Stimulated activated CD4-positive, alpha-beta T cell treated with anti-CD3 and anti-CD28 coated beads, Interleukin-4, amount 100 ng/mL, for 4 hours (primary cell): ENCODE measurements around the gene B3GALT6.

ENCODE experiments used
- DNase-seq, 2 experiments: peaks; one replicate each; pipeline ENCODE4 v3.0.0-alpha.2; 2020

B3GALT6 gene

DNA sequence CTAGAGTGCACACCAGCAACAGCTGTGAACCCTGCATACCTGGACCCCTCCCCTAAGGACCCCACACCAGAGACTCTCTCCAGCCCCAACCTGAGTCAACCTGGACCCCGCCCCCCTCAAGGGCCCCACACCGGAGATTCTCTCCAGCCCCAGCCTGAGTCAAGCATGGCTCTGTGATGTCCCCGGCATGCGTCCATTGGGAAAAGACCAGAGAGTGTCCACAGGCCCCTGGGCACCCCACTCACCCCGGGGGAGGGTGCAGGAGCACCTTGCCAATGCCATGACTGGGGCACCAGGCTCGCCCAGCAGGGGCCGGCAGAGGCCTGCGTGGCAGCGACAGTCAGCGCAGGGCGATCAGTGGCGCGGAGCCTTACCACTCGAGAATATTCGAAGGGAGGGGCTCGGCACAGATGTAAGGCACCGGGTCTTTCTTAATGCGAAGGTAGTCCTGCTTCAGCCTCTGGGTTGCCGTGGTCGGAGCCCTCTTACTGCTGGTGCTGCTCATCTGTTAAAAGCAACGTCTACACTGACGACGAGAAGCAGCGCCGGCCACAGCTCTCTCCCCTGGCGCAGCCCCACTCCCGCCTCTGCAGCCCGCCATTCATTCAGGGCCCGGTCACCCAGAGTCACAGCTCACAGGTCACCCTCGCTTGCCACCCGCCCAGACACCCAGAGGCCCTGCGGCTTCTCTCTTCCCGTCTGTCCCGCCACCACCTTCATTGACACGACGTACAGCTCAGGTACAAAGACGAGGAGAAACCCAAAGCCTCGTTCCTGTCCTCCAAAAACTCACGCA, 35.6 kb downstream of the B3GALT6 start:
- no peak for DNase-seq

DNA sequence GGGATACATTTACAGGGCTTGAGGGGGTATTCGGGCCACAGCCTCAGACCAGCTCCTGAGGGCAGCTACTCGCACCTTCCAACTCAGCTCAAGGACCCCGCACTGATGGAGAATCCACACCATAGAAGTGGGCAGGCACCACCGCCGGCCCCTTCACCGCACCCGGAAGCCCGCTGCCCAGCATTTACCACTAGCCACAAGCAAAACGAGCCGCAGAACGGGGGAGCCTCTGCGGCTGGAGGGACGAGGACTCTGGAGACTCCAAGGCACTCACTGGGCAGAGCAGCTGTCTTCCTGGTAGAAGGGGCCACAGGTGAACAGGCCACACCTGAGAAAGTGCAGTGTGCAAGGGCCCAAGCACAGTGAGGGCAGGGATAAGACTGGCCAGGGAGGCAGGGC, 36.2 kb downstream of the B3GALT6 start:
- no peak for DNase-seq

DNA sequence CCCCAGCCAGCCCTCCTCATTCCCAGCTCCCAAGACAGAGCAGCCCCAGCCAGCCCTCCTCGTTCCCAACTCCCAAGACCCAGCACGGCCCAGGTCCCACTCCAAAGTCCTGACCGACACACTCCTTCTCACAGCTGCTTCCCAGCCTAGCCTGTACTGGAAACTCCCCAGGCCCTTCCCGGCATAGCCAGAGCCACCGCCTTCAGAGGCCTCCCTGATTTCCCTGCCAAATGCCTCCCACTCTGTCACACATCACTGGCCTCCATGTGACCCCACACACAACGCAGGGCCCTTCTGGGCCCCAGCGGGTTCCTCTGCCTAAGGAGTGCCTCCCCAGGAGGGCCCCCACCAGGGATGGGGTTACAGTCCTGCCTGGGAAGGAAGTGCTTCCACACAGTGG, 38.8 kb downstream of the B3GALT6 start:
- DNase-seq: no peak

DNA sequence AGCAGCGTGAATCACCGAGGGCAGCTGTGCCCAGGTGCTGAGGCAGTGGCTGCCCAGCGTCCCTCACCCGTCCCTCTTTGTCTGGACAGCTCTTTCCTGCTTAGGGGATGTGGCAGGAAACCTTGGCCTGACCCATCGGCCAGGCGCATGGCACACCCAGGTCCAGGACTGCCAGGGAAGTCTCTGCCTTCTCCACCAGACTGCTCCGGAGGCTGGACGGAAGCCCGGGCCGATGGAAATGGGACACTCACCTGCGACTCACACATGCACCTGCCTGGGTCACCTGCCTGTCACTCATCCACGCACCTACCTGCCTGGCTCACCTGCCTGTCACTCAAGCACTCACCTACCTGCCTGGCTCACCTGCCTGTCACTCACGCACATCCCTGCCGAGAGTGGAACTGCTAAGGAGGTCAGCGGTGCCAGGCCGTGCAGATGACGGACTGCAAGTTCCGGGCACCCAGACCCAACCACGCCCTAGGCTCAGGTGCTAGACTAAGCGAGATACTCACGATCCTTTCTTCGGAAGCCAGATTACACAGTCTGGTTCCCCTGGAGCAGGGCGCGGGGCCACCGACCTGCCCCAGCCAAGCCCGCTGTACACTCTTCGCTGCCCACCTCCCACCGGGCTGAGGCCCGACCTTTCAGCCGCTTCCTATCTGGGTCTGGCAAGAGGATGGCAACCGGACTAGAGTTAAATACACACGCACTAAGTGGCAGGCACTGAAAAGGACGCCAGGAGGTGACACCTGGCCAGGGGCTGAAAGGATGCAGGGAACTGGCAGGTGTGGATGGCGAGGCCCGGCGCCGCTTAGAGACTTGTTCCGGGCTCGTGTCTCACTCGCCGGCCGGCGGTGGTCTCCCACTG, 40.5 kb downstream of the B3GALT6 start:
- DNase-seq: no peak

DNA sequence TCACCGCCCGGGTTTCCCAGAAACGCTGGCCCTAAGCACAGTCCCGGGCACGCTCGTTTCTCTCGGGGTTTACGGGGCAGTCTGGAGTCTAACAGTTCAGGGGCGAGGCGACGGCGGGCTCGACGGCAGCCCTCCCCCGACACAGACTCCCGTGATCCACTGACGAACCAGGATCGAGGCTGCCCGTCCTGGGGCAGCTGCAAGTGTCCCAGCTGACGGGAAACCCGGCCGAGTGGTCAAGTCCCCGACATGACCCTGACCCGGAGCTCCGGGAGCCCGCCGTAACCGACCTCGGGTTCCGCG, 41.1 kb downstream of the B3GALT6 start:
- no peak for DNase-seq

DNA sequence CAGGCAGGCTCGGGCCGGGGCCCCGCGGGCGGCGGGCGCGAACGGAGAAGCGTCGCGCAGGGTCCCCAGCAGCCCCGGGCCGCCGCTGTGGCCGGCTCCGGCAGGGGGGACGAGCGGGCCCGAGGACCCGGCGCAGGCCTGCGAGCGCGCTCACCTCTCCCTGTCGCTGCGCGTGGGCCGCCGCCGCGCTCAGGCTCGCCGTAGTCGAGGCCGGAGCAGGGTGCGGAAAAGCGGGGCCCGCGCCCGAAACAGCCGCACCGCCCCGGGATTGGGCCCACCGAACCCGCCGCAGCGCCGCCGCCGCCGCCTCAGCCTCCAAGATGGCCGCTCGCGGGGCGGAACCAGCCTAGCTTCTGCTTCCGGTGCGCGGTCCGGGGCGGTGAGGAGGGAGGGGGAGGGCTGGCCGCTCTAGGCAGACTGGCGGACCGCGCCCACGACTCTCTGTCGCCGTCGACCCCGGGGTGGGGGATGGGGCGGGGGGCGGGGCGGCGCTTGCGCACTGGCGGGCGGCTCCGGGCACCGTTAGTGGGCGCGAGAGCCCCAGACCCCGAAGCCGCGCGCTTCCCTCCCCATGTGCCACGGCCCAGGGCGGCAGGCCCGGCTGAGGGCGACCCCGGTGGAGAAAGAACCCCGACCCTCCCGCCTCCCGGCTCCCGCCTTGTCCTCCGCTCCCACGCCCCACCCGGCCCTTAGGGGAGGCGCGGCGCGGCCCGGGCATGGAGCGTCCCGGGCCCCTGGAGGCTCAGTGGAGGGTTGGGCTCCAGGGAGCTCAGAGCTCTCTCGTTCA, 41.7 kb downstream of the B3GALT6 start, which contains the start of gene UBE2J2:
TSS of gene UBE2J2 (minus strand) at position 343 of the 787 bp plus-strand sequence. CDS start 5,862 bp downstream, outside the sequence.
- peak; percentile 92 to 93 for DNase-seq

DNA sequence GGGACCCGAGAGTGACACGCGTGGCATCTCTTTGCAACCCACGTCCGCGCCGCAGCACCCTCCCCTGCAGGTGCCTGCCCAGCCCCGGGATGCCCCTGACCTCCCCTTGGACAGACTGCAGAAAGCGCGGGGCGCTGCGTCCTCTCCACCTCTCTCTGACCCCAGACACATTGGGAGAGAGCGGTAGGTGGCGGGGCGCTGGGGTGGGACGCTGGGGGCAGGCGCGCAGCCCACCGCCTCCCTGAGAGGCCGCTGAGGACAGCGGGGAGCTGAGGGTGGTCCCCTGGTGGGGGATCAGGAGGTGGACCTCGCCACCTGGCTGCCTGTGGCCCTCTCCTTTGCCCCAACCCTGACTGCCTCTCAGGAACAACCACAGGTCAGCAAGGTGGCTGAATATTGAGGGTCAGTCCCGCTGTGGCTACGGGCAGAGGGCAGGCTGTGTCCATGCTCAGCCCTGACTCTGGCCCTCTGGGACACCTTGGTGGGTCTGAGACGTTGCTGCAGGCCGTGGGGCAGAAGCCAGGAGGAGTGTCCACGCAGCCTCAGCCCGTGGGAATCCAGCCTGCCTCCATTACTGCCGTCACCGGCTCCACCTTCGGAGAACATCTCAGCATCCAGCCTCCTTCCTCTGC, 42.4 kb downstream of the B3GALT6 start:
- DNase-seq: no peak

DNA sequence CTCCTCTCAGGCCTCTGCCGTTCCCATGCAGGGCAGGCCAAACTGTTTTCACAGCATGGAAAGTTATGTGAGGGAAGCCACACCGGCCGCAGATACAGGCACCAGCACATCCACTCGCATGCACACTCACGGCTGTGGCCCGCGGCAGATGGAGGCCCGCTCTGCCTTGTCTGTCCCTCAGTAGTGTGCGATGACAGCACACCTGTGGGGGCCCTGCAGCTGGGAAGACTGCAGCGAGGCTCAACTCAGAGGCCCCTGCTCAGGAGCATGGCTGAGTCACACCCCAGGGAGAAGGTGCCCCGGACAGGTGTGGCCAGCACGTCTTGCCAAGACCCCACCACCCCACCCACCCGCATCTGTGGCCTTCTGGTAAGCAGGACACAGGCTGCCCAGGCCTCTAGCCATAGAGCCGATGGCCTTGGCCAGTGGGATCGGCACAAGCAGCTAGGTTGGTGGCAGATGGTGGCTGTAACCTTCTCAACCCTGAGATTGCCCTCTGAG, 42.9 kb downstream of the B3GALT6 start:
- no peak for DNase-seq

DNA sequence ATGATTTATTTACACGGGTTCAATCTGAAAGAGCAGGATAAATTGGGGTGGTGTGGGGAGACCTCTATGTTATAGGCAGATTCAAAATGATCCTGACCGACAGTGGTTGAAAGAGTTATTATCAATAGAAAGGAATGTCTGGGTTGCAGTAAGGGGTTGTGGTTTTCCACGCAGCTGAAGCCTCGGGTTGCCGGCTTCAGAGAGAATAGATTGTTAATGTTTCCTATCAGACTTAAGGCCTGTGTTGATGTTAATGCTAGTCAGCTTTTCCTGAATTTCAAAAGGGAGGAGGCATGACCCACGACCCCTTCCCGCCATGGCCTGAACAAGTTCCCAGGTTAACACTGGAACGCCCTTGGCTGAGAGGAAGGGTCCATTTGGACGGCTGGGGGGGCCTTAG, 43.8 kb downstream of the B3GALT6 start:
- DNase-seq: no peak

DNA sequence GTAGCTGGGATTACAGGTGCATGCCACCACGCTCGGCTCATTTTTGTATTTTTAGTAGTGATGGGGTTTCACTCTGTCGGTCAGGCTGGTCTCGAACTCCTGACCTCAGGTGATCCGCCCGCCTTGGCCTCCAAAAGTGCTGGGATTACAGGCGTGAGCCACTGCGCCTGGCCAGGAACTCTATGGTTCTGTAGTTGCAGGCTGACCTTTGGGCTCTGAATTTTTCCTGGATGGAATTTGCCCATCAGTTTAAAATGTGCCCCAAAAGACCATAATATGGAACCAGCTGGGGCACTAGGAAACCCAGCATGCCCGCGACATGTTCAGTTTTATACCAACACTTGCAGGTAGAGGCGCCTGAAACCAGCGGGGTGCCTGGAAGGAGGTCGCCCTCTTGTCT, 46.6 kb downstream of the B3GALT6 start:
- no peak for DNase-seq

DNA sequence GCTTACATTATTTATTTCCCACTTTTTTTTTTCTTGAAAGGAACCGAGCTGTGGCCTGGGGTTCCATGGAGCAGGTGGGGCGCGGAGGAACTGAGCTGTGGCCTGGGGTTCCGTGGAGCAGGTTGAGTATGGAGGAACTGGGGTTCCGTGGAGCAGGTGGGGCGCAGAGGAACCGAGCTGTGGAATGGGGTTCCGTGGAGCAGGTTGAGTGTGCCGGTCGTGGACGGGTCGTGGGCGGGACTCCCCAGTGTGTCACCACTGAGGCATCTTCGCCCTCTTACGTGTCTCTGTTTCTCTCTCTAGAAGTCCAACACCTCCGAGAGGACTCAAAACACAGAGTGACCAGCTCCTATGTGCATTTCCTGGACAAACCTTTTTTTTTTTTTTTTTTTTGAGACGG, 47.0 kb downstream of the B3GALT6 start:
- no peak for DNase-seq

DNA sequence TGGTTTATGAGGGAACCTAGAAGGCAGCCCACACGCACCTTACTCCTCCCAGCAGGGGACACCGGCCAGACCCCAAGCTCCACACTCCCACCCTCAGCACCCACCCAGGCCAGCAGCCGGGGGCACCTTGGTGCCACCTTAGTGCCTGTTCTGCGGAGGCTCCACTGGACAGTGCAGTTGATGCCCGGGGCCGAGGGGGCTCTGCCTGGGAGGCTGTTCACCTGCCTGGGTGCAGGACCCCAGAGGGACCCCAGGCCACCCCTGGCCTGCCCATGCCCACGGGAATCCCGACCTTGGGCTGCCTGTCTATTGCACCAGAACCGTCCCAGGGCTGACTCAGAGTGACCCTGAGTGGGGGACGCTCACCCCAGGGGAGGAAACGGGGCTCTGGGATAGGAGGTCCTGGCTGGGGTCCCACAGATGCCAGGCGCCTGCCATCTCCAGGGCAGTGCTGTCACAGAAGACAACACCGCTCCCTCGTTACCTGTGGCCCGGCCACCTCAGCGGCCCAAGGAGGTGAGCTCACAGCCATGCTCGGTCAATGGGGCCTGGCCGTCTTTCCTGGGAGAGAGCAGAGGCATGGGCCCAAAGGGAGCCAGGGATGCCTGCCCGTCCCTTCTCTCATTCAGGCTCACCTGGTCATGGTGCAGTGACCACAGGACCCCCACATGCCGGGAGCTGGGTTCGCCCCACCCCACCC, 48.9 kb downstream of the B3GALT6 start:
- DNase-seq: no peak

DNA sequence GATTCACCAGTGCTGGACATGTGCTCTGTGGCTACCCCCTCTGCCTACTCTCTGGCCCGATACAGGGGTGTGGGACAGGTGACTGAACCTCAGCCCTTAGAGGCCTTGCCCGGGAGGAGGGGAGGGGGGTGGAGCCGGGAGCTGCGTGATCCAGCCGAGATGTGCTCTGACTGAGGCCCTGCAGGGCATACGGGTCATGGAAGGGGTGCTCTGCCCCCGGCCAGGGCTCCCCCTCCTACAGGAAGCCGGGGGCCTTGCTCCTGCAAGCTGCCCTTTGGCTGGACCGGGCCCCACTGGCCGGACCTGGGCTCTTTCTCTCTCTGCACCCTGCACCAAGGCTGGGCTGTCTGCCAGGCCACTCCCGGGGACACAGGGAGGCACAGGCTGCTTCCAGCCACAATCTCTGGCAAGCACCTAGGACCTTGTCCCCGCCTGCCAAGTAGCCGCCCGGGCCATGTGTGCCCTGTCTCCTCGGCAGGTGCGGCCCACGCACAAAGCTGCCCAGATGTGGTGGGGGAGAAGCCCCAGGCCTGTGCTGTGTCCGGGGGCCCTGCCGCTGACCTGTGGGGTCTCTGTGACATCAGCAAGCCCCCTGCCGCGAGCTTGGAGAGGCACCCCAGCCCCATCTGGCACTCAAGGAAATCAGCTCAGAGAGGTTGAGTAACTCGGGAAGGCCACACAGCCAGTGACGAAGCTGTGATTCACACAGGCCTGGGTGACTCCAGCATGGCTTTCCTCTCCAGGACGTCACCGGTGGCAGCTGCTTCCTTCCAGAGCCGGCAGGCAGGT, 49.7 kb downstream of the B3GALT6 start:
- DNase-seq: no peak

DNA sequence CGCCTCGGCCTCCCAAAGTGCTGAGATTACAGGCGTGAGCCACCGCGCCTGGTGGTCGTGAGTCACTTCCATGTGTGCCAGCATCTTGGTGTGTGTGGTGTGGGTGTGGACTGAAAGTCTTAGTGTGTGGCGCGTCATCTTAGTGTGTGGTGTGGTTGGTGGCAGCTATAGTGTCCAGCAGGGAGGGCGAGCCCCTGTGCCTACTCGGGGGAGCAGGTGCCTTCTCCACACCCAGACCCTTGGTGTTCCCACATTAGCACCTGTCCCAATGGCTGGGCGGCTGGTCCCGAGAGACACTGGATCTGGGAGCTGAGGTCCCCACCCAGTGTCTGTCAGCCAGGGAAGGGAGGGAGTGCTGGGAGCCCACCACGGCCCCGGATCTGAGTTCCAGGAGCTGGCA, 51.0 kb downstream of the B3GALT6 start:
- DNase-seq: no peak

DNA sequence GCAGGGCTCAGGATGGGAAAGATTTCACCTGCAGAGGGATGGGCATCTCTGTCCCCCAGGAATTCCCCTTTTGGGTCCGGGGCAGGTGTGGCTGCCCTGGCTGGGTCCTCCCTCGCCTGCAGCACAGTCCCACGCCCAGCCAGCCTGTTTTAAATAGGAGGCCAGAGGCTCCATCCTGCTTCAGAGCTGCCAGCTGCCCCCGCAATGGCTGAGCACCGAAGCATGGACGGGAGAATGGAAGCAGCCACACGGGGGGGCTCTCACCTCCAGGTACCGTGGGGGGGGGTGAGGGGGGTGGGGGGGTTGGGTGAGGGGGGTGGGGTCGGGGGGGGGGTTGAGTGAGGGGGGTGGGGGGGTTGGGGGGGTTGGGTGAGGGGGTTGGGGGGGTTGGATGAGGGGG, 51.8 kb downstream of the B3GALT6 start:
- no peak for DNase-seq
